ENCODE results near the gene GRIN2B. TPM values are rescaled to one million over a fixed set of nuclear protein-coding genes. Genes with fewer than 3 reads are reported as not detected.

GRIN2B gene
- total and polyA plus RNA-seq, 4 donors, result under 0.01 to 0.03 (median 0.01) TPM; not detected in 1

DNA sequence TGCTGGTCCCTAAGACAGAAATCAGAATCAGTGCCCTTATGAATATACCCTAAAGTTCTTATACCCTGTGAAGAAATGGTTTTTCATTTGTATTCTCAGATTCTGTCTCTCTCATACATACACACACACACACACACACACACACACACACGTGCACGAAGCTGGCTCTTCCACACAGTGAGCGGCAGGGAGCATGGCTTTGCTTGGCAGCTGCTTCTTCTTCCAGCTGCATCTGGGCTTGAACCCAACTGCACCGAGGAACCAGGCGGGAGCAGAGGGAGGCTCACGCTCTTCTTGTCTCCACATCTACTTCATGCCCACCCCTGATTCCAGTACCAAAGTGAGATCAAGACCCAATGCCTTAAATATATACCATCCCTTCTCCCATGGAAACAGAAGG is 19.4 kb downstream of the GRIN2B start:
- H3K4me3 ChIP-seq (ENCODE audit: low read depth in 1 of 3, low read length in 3 of 3), result no peak overlapping the region
- DNase-seq (ENCODE audit: low spot score), result no peak
- H3K4me1 ChIP-seq (ENCODE audit: control insufficient read depth in 4 of 4, insufficient read depth in 4 of 4, low read length in 3 of 4), result no peaks in the 10 kb centered on the region
- no peaks in the 10 kb centered on the region for H3K9me3 ChIP-seq (ENCODE audit: control insufficient read depth in 4 of 4, low read length in 3 of 4)
- TF ChIP-seq, protein P1, sequence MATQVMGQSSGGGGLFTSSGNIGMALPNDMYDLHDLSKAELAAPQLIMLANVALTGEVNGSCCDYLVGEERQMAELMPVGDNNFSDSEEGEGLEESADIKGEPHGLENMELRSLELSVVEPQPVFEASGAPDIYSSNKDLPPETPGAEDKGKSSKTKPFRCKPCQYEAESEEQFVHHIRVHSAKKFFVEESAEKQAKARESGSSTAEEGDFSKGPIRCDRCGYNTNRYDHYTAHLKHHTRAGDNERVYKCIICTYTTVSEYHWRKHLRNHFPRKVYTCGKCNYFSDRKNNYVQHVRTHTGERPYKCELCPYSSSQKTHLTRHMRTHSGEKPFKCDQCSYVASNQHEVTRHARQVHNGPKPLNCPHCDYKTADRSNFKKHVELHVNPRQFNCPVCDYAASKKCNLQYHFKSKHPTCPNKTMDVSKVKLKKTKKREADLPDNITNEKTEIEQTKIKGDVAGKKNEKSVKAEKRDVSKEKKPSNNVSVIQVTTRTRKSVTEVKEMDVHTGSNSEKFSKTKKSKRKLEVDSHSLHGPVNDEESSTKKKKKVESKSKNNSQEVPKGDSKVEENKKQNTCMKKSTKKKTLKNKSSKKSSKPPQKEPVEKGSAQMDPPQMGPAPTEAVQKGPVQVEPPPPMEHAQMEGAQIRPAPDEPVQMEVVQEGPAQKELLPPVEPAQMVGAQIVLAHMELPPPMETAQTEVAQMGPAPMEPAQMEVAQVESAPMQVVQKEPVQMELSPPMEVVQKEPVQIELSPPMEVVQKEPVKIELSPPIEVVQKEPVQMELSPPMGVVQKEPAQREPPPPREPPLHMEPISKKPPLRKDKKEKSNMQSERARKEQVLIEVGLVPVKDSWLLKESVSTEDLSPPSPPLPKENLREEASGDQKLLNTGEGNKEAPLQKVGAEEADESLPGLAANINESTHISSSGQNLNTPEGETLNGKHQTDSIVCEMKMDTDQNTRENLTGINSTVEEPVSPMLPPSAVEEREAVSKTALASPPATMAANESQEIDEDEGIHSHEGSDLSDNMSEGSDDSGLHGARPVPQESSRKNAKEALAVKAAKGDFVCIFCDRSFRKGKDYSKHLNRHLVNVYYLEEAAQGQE (IDR thresholded peaks at IDR 0.05), result no peak
- no peaks in the 10 kb centered on the region for H3K36me3 ChIP-seq (ENCODE audit: control insufficient read depth in 4 of 4, insufficient read depth in 3 of 4, low read depth in 1 of 4, low read length in 3 of 4)
- no peak overlapping the region for H3K27ac ChIP-seq (ENCODE audit: low read depth in 1 of 2, low read length in 2 of 2)
- H3K9ac ChIP-seq (ENCODE audit: low read depth in 1 of 2, low read length in 2 of 2), result no peak overlapping the region
- WGBS, result 73% methylated on average over 6 of the region's 6 CpGs
- peaks cover 0 to 4% (median under 1%) of the 10 kb centered on the region in 4 donors for H3K27me3 ChIP-seq (ENCODE audit: control insufficient read depth in 4 of 4, insufficient read depth in 4 of 4, low read length in 3 of 4)

DNA sequence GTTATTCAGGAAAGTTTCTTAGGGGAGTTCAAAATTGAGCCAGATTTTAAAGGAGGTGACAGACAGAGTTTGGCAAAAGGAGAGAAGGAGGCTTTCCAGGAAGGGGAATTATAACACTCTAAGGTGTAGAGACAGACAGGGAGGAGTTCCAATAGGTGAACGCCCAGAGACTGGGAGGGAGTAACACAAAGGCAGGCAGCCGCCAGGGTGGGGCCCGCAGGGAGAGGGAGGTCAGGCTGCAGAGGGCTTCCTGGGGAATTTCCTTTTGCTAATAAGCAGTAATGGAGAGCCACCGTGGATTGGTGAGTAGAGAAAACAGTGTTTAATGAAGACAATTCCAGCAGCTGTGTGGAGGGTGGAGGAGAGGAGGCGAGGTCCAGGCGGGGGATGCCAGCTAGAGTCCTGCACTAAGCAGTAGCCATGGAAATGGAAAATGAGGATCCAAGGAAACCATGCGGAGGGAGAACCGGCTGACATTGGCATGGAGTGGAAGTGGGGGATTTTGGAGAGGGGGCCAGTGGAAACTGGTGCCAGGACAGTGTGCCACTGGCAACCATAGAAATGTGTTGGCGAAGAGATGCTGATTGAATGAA is 22.2 kb downstream of the GRIN2B start:
- H3K27ac ChIP-seq (ENCODE audit: low read depth in 1 of 2, low read length in 2 of 2), result no peak overlapping the region
- WGBS, result 66% methylated on average over 9 of the region's 9 CpGs
- no peak overlapping the region for H3K9ac ChIP-seq (ENCODE audit: low read depth in 1 of 2, low read length in 2 of 2)
- no peak for DNase-seq (ENCODE audit: low spot score)
- H3K4me1 ChIP-seq (ENCODE audit: control insufficient read depth in 4 of 4, insufficient read depth in 4 of 4, low read length in 3 of 4), result peaks cover 0 to under 1% (median 0%) of the 10 kb centered on the region in 4 donors
- H3K27me3 ChIP-seq (ENCODE audit: control insufficient read depth in 4 of 4, insufficient read depth in 4 of 4, low read length in 3 of 4), result peaks cover 0 to 4% (median under 1%) of the 10 kb centered on the region in 4 donors
- no peaks in the 10 kb centered on the region for H3K9me3 ChIP-seq (ENCODE audit: control insufficient read depth in 4 of 4, low read length in 3 of 4)
- H3K36me3 ChIP-seq (ENCODE audit: control insufficient read depth in 4 of 4, insufficient read depth in 3 of 4, low read depth in 1 of 4, low read length in 3 of 4), result no peaks in the 10 kb centered on the region
- H3K4me3 ChIP-seq (ENCODE audit: low read depth in 1 of 3, low read length in 3 of 3), result no peak overlapping the region
- no peak for TF ChIP-seq FOXA1 (IDR thresholded peaks at IDR 0.05)
- TF ChIP-seq NR2F2 (IDR thresholded peaks at IDR 0.05), result no peak
- no peak for TF ChIP-seq EGR1 (IDR thresholded peaks at IDR 0.05; ENCODE audit: low read depth in 2 of 2)
- TF ChIP-seq, protein P2, sequence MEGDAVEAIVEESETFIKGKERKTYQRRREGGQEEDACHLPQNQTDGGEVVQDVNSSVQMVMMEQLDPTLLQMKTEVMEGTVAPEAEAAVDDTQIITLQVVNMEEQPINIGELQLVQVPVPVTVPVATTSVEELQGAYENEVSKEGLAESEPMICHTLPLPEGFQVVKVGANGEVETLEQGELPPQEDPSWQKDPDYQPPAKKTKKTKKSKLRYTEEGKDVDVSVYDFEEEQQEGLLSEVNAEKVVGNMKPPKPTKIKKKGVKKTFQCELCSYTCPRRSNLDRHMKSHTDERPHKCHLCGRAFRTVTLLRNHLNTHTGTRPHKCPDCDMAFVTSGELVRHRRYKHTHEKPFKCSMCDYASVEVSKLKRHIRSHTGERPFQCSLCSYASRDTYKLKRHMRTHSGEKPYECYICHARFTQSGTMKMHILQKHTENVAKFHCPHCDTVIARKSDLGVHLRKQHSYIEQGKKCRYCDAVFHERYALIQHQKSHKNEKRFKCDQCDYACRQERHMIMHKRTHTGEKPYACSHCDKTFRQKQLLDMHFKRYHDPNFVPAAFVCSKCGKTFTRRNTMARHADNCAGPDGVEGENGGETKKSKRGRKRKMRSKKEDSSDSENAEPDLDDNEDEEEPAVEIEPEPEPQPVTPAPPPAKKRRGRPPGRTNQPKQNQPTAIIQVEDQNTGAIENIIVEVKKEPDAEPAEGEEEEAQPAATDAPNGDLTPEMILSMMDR (IDR thresholded peaks at IDR 0.05; ENCODE audit: low read depth, low read length, missing input control), result no peak
- no peak for TF ChIP-seq GABPA (IDR thresholded peaks at IDR 0.05 in 1 of 2, conservative IDR thresholded peaks at IDR 0.05 in 1 of 2)
- TF ChIP-seq HNF4G (IDR thresholded peaks at IDR 0.05), result no peak
- TF ChIP-seq, protein P1 (IDR thresholded peaks at IDR 0.05), result no peak

Measured in liver (tissue), 9 donors.